ENCODE results near the gene EFCAB12.
"Not testable (repeated sequence)": the region's sequence is repeated elsewhere in the genome, so short reads cannot be mapped to it uniquely, and the experiment has no call there.

The EFCAB12 gene

DNA sequence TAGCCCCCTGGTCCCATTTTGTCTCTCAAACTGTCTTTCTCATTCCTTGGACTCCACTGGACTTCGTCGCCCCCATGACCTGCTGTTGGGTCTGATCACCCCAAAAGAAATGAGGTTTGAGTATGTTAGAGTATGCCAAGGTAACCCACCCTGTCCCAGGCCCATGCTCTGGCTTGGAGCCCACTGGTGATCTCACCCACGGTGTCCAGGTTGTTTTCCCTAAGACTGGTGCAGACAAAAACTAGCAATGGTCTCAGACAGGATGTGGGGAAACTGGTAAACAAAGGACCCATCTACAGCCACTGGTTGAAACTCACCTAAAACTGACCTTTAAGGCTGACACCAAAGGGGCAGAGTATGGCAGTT is 38.9 kb downstream of the EFCAB12 start:
- in situ Hi-C loops (cut with MboI; ENCODE audit: low sequenced_read_pairs, unreplicated experiment) = no loop called here
- TF ChIP-seq, protein P1, sequence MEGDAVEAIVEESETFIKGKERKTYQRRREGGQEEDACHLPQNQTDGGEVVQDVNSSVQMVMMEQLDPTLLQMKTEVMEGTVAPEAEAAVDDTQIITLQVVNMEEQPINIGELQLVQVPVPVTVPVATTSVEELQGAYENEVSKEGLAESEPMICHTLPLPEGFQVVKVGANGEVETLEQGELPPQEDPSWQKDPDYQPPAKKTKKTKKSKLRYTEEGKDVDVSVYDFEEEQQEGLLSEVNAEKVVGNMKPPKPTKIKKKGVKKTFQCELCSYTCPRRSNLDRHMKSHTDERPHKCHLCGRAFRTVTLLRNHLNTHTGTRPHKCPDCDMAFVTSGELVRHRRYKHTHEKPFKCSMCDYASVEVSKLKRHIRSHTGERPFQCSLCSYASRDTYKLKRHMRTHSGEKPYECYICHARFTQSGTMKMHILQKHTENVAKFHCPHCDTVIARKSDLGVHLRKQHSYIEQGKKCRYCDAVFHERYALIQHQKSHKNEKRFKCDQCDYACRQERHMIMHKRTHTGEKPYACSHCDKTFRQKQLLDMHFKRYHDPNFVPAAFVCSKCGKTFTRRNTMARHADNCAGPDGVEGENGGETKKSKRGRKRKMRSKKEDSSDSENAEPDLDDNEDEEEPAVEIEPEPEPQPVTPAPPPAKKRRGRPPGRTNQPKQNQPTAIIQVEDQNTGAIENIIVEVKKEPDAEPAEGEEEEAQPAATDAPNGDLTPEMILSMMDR (IDR thresholded peaks at IDR 0.05; ENCODE audit: borderline replicate concordance, control extremely low read depth, extremely low read depth, insufficient read depth, missing control alignments) = no peak
- DNase-seq (ENCODE audit: low spot score) = no peak

DNA sequence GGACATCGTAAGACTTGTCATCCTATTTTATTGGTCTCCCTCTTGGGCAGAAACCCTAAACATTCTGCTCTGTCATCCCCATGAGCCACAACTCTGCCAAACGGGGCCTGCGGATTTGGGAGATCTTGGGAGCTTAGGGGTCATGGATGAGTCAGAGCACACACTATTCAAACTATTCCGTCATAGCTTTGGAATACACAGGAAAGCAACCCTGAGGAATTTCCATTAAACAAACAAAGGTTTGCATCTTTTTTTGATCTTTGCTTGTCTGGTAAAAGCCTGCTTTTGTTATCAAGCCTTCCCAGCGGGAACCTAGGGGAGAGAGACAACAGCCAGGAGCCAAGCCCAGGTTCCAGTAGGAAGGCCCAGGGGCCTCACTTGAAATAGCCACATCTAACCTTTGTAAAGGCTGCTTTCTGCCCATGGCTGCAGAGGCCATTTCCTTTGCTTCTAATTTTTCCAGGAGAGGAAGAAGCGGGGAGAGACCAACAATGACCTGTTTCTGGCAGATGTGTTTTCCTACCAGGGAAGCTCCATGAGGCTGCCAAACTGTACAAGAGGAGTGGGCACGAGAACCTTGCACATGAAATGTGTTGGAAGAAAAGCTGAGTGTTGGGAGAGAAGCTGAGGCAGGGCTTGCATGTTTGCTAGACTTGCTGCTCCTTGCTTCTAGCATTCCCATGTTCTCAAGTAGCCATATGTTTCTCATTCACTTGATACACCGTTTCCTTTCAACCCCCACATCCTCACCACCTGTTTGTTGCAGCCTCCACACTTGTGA is 39.5 kb downstream of the EFCAB12 start:
- DNase-seq (ENCODE audit: low spot score); in situ Hi-C loops (cut with MboI; ENCODE audit: low sequenced_read_pairs, unreplicated experiment): not testable (repeated sequence)

DNA sequence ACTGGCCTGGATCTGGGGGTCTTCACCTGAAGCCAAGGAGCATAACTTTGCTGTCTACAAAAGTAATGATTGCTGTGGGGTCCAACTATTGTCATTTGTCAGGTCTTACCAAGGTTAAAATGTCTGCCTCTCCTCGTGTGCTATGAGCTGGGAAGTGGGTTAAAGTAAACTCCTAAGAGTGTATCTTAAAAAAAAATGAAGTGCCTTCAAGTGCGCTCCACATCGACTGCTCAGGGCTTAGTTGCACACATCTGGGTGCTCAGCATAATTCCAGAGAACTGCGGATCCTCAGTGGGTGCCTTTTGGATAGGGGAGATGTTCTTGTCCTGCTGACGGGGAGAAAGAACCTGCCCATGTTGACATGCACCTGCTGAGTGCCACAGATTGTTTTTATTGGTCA is 40.9 kb downstream of the EFCAB12 start:
- no peak for DNase-seq (ENCODE audit: low spot score)
- TF ChIP-seq, protein P1 (IDR thresholded peaks at IDR 0.05; ENCODE audit: borderline replicate concordance, control extremely low read depth, extremely low read depth, insufficient read depth, missing control alignments) = no peak
- in situ Hi-C loops (cut with MboI; ENCODE audit: low sequenced_read_pairs, unreplicated experiment) = no loop called here

DNA sequence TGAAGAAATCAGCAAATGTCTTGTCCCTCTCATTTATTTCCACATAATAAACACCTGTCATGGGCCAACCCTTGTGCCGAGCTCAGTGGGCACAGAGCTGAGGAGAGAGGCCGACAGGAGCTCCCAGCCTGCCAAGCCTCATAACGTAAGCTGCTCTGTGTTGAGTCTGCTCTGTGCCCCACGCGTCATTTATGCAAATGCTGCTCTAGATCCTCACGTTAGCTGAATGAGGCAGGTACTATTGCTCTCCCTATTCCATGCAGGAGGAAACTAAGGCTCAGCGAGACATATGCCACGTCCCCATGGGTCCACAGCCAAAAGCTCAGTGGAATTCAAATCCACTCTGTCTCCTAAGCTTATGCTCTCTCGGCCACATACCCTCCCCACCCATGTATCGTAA is 41.5 kb downstream of the EFCAB12 start:
- TF ChIP-seq, protein P1 (IDR thresholded peaks at IDR 0.05; ENCODE audit: borderline replicate concordance, control extremely low read depth, extremely low read depth, insufficient read depth, missing control alignments) = no peak

DNA sequence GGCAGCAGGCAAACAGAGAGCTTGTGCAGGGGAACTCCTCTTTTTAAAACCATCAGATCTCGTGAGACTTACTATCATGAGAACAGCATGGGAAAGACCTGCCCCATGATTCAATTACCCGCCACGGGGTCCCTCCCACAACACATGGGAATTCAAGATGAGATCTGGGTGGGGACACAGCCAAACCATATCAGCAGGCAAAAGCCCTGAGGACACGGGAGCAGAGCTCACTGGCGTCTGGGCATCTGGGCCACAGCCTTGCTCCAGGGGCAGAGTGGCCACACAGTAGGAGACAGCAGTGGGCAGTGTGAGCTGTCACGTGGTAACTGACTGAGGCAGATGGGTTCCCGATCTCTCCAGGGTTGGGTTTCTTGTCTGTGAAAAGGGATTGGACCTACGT is 42.9 kb downstream of the EFCAB12 start:
- DNase-seq (ENCODE audit: low spot score); in situ Hi-C loops (cut with MboI; ENCODE audit: low sequenced_read_pairs, unreplicated experiment): not testable (repeated sequence)

More for the DNA sequence above, 41.5 kb downstream of the EFCAB12 start:
- DNase-seq (ENCODE audit: low spot score) = no peak
- in situ Hi-C loops (cut with MboI; ENCODE audit: low sequenced_read_pairs, unreplicated experiment) = no loop called here

DNA sequence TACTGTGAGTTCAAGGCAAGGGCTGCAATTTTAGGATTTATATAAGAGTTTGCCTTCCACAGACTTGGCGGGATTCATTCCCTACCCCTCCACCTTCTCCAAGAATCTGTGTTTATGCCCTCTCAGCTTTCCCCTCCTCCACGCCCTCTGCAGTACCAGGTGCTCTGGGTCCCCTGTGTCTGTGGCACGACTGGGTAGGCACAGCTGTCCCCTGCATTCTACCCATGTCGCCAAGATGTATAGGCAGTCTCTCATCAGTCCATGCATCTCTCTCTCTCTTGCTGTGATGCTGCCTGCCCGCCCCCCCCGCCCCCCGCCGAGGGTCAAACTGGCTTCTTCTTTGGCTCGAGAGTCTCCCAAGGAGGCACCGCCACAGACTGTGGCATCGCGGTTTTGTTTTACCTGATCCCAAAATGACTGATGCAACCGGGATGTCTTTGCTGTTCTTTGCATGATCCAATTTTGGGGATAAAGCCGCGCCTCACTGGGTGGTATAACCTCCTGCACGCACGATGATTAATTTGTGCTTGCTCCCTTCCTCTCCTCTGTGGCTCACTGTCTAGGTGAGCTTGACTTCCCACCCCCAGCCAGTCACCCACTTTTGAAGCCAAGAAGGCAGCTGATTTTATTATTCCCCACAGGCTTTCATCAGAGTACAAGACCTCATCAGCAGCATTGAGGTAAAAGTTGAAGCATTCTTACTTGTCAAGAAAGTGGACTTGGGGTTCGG is 43.7 kb downstream of the EFCAB12 start:
- TF ChIP-seq, protein P1 (IDR thresholded peaks at IDR 0.05; ENCODE audit: borderline replicate concordance, control extremely low read depth, extremely low read depth, insufficient read depth, missing control alignments) = no peak
- in situ Hi-C loops (cut with MboI; ENCODE audit: low sequenced_read_pairs, unreplicated experiment) = no loop called here
- DNase-seq (ENCODE audit: low spot score) = no peak

DNA sequence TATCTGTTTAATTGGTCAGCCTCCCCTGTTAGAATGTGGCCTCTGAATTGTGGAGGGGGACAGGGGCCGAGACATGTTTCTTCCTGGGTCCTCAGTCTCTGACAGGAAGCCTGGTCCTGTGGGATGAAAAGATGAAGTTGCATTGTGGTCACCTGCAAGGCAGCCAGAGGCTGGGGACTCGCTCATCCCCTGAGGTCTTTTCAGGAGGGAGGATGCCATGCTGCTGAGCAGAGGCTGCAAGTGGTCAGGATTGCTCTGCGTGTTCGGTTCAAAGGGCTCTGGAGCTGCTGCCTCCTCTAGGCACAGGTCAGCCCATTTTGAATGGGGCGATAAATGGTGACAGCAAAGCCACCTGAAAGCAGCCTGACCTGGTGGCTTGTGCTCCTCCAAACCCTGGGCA is 44.3 kb downstream of the EFCAB12 start:
- in situ Hi-C loops (cut with MboI; ENCODE audit: low sequenced_read_pairs, unreplicated experiment); DNase-seq (ENCODE audit: low spot score): not testable (repeated sequence)

DNA sequence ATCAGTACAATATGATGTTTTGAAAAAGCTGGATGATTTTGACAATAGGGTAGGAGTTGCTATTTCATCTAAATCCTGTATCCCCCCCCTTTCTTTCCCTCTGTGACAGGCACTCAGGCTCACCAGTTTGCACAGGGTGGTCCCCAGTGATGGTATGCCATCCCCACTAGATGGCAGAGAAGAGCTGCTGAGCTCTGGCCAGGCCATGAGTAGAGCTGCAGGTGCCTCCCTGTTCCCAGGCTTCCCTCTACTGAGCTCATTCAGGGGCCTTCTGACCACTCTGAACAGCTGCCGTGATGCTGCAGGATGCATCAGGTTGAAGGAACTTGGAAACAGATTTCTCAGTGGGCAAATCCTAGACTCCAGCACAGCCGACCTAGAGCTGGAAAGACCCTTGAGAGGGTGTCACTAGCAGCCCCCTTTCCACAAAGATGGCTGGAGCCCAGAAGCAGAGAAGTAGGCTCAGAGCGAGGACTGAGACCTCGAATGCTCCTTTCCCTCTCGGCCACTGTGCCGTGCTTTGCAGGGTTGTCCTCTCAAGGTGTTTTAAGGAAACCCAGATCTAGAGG is 45.1 kb downstream of the EFCAB12 start:
- peak; percentile 81 for DNase-seq (ENCODE audit: low spot score)
- TF ChIP-seq, protein P1 (IDR thresholded peaks at IDR 0.05; ENCODE audit: borderline replicate concordance, control extremely low read depth, extremely low read depth, insufficient read depth, missing control alignments) = peak; percentile 68
- in situ Hi-C loops (cut with MboI; ENCODE audit: low sequenced_read_pairs, unreplicated experiment) = no loop called here

All from GM13976 (cell line).